ENCODE data around the gene PLEKHN1. TPM values are rescaled to one million over a fixed set of nuclear protein-coding genes. Genes with fewer than 3 reads are reported as not detected.

PLEKHN1 gene, protein sequence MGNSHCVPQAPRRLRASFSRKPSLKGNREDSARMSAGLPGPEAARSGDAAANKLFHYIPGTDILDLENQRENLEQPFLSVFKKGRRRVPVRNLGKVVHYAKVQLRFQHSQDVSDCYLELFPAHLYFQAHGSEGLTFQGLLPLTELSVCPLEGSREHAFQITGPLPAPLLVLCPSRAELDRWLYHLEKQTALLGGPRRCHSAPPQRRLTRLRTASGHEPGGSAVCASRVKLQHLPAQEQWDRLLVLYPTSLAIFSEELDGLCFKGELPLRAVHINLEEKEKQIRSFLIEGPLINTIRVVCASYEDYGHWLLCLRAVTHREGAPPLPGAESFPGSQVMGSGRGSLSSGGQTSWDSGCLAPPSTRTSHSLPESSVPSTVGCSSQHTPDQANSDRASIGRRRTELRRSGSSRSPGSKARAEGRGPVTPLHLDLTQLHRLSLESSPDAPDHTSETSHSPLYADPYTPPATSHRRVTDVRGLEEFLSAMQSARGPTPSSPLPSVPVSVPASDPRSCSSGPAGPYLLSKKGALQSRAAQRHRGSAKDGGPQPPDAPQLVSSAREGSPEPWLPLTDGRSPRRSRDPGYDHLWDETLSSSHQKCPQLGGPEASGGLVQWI
- 10 to 100 TPM; 35.6 to 74.7 TPM for polyA plus RNA-seq

DNA sequence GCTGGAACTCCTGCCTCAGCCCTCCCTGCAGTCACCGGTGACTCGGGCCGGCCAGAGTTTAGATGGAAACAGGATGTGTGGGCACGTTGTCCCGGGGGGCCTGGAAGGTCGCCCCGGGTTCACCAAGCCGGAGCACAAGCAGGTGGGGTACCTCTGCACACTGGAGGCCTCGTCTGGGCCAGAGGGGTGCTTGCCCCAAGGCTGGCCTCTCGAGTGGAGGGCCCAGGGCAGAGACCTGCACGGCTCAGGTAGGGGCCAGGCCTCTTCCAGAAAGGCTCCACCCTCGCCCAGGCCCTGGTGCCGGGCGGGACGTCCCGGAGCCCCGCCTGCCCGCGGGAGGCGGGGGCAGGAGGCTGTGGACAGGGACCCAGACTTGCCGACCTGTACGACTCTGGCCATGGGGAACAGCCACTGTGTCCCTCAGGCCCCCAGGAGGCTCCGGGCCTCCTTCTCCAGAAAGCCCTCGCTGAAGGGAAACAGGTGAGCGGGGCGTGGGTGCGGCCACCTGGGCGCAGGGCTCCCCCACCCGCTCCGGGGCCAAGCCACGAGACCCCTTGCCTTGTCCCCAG, at the start of gene PLEKHN1:
PLEKHN1 (plus strand) TSS at position 348 of the 569 bp plus-strand sequence; CDS start at position 398, 50 bp downstream.
- Histone ChIP-seq H3K27me3 (ENCODE audit: control insufficient read depth in 1 of 2, insufficient read depth in 2 of 2, low read length in 2 of 2) (no peaks in the 10 kb centered on the region), H3K36me3 (ENCODE audit: control insufficient read depth in 2 of 2, insufficient read depth in 2 of 2, low read length in 1 of 2) (peaks cover 0 to 21% of the 10 kb centered on the region in 2 donors), H3K9me3 (ENCODE audit: control insufficient read depth in 2 of 2, insufficient read depth in 1 of 2, low read depth in 1 of 2, low read length in 1 of 2) (no peaks in the 10 kb centered on the region), H3K27ac (ENCODE audit: low read depth in 2 of 2, low read length in 1 of 2) (peak within 1 kb of the TSS; percentile 97 to 98), H3K4me1 (ENCODE audit: control insufficient read depth in 2 of 2, insufficient read depth in 2 of 2, low read length in 1 of 2) (peaks cover 0 to 29% of the 10 kb centered on the region in 2 donors), H3K4me3 (ENCODE audit: low read depth in 1 of 2, low read length in 2 of 2) (peak within 1 kb of the TSS; percentile 69 to 83)
- 5 to 6% methylated on average over 31 of the region's 31 CpGs for WGBS, 2 donors

DNA sequence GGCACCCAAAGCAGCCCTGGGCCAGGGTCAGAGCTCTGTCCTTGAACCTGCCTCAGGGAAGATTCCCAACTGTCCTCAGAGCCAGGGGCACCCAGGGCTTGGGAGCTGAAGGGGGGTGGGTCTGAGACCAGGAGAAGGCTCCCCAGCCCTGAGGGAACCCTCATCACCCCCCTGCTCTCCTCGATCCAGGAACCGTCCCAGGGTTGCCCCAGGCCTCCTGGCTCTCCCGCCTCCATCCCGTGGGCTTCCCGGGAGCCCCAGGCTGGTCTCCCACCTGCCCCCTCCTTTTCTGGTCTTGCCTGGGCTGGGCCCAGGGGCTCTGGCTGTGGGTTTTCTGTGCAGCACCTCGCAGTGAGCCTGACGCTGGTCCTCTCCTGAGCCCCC, 49.2 kb upstream of the PLEKHN1 start:
- no peak overlapping the region for H3K27ac ChIP-seq (ENCODE audit: low read depth in 2 of 2, low read length in 1 of 2)
- H3K4me1 ChIP-seq (ENCODE audit: control insufficient read depth in 2 of 2, insufficient read depth in 2 of 2, low read length in 1 of 2) = peaks cover 11 to 20% of the 10 kb centered on the region in 2 donors
- WGBS, 2 donors = 35 to 39% methylated on average over 7 of the region's 7 CpGs
- H3K4me3 ChIP-seq (ENCODE audit: low read depth in 1 of 2, low read length in 2 of 2) = no peak overlapping the region
- H3K27me3 ChIP-seq (ENCODE audit: control insufficient read depth in 1 of 2, insufficient read depth in 2 of 2, low read length in 2 of 2) = peaks cover 0 to 24% of the 10 kb centered on the region in 2 donors
- no peaks in the 10 kb centered on the region for H3K36me3 ChIP-seq (ENCODE audit: control insufficient read depth in 2 of 2, insufficient read depth in 2 of 2, low read length in 1 of 2)
- H3K9me3 ChIP-seq (ENCODE audit: control insufficient read depth in 2 of 2, insufficient read depth in 1 of 2, low read depth in 1 of 2, low read length in 1 of 2) = peaks cover 0 to 3% of the 10 kb centered on the region in 2 donors

DNA sequence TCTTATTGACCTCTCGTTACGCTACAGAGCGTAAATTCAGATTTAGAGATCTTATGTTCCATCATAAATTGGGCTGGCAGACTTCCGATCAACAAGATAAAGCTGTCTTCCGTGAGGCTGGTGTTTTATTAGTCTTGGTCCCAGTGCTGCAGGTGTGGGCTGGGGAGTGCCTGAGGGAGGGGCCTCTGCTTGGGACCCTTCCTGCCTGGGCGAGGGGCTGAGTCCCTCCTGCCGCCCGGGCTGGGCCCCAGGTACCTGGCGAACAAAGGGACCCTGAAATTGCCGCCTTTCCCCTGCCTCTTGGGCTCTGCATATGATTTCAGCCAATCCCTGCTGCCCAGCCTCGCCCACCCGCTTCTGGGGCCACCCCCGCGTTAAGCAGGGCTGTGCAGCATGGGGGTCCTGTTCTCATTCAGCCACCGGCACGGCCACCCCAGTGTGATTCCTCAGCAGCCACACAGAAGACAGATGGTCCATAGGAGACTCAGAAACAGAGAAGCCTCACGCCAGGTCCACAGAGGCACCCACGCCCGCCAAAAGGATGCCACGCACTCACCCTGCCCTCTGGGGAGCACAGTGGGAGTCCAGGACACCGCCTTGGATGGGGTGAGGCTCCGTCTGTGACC, 48.7 kb upstream of the PLEKHN1 start:
- Histone ChIP-seq H3K4me3 (ENCODE audit: low read depth in 1 of 2, low read length in 2 of 2) (no peak overlapping the region), H3K27me3 (ENCODE audit: control insufficient read depth in 1 of 2, insufficient read depth in 2 of 2, low read length in 2 of 2) (peaks cover 0 to 24% of the 10 kb centered on the region in 2 donors), H3K4me1 (ENCODE audit: control insufficient read depth in 2 of 2, insufficient read depth in 2 of 2, low read length in 1 of 2) (peaks cover 11 to 20% of the 10 kb centered on the region in 2 donors), H3K27ac (ENCODE audit: low read depth in 2 of 2, low read length in 1 of 2) (no peak overlapping the region), H3K9me3 (ENCODE audit: control insufficient read depth in 2 of 2, insufficient read depth in 1 of 2, low read depth in 1 of 2, low read length in 1 of 2) (peaks cover 0 to 3% of the 10 kb centered on the region in 2 donors), H3K36me3 (ENCODE audit: control insufficient read depth in 2 of 2, insufficient read depth in 2 of 2, low read length in 1 of 2) (no peaks in the 10 kb centered on the region)
- WGBS, 2 donors = 46 to 49% methylated on average over 22 of the region's 22 CpGs

DNA sequence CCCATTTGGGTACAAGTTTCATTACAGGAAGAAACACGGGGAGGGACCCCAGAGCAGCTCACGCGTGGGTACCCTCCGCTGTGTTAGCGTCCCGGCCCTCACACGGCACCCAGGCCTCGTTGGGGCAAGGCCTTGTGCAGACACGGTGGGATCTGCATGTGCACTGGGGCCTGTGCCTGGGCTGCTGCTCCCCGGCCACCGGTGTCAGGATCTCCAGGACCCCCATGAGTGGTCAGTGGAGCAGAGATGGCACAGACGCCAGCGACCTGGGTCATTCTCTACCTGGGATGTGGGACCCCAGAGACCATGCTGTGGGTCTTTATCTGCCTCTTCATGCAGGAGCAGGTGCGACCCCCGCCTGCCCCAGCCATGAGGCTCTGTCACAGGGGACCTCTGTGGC, 47.9 kb upstream of the PLEKHN1 start:
- Histone ChIP-seq H3K9me3 (ENCODE audit: control insufficient read depth in 2 of 2, insufficient read depth in 1 of 2, low read depth in 1 of 2, low read length in 1 of 2) (peaks cover 0 to 3% of the 10 kb centered on the region in 2 donors), H3K27me3 (ENCODE audit: control insufficient read depth in 1 of 2, insufficient read depth in 2 of 2, low read length in 2 of 2) (peaks cover 0 to 24% of the 10 kb centered on the region in 2 donors), H3K4me3 (ENCODE audit: low read depth in 1 of 2, low read length in 2 of 2) (no peak overlapping the region), H3K4me1 (ENCODE audit: control insufficient read depth in 2 of 2, insufficient read depth in 2 of 2, low read length in 1 of 2) (peaks cover 11 to 24% of the 10 kb centered on the region in 2 donors), H3K36me3 (ENCODE audit: control insufficient read depth in 2 of 2, insufficient read depth in 2 of 2, low read length in 1 of 2) (no peaks in the 10 kb centered on the region), H3K27ac (ENCODE audit: low read depth in 2 of 2, low read length in 1 of 2) (no peak overlapping the region)
- 76 to 86% methylated on average over 15 of the region's 15 CpGs for WGBS, 2 donors

DNA sequence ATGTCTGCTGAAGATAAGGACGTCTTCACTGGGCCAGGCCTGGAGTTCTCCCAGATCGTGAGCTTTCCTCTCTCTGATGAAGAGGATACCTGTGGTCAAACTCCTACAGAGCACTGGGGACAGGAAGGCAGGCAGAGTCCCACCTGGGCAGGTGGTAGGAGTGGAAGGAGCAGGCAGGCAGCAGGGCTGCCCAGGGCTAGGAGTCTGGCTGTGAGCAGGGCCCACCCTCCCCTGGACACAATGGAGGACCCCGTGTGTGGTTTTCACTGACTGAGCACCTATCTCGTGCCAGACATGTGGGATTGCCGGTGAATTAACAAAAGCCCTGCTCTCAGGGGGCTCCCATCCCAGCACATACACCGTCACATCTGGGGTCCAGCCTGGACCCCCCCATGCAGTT, 47.4 kb upstream of the PLEKHN1 start:
- WGBS, 2 donors = 61 to 66% methylated on average over 6 of the region's 6 CpGs
- Histone ChIP-seq H3K9me3 (ENCODE audit: control insufficient read depth in 2 of 2, insufficient read depth in 1 of 2, low read depth in 1 of 2, low read length in 1 of 2) (peaks cover 0 to 3% of the 10 kb centered on the region in 2 donors), H3K27me3 (ENCODE audit: control insufficient read depth in 1 of 2, insufficient read depth in 2 of 2, low read length in 2 of 2) (peaks cover 0 to 24% of the 10 kb centered on the region in 2 donors), H3K27ac (ENCODE audit: low read depth in 2 of 2, low read length in 1 of 2) (no peak overlapping the region), H3K4me1 (ENCODE audit: control insufficient read depth in 2 of 2, insufficient read depth in 2 of 2, low read length in 1 of 2) (peaks cover 11 to 27% of the 10 kb centered on the region in 2 donors), H3K36me3 (ENCODE audit: control insufficient read depth in 2 of 2, insufficient read depth in 2 of 2, low read length in 1 of 2) (no peaks in the 10 kb centered on the region), H3K4me3 (ENCODE audit: low read depth in 1 of 2, low read length in 2 of 2) (no peak overlapping the region)

DNA sequence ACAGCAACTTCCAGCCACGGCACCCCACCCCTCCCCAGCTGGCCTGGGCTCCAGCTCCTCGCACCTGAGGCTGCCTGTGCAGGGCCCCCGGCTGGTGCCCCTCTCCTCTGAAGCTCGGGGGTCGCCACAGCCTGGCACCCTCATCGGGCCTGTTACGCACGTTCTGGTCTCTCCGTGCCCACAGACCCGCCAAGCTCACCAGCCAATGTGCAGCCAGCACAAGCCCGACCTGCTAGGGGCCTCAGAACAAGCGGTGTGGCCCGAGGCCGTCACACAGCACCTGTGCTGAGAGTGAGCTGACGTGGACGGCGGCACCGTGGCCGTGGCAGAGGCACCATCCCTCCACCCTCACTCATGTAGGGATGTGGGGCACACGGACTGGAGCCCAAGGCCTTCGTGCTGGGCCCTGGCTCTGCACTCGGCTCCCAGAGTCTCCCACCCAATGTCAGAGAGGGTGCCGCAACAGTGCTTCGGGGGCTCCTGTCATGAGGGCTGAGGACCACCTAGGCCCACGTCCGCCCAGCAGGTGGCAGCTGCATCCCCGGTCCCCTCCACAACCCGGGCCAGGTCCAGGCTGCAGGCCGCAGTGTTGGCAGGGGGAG, 46.9 kb upstream of the PLEKHN1 start:
- 61 to 63% methylated on average over 29 of the region's 29 CpGs for WGBS, 2 donors
- Histone ChIP-seq H3K4me3 (ENCODE audit: low read depth in 1 of 2, low read length in 2 of 2) (no peak overlapping the region), H3K36me3 (ENCODE audit: control insufficient read depth in 2 of 2, insufficient read depth in 2 of 2, low read length in 1 of 2) (no peaks in the 10 kb centered on the region), H3K27ac (ENCODE audit: low read depth in 2 of 2, low read length in 1 of 2) (no peak overlapping the region), H3K4me1 (ENCODE audit: control insufficient read depth in 2 of 2, insufficient read depth in 2 of 2, low read length in 1 of 2) (peaks cover 11 to 28% of the 10 kb centered on the region in 2 donors), H3K9me3 (ENCODE audit: control insufficient read depth in 2 of 2, insufficient read depth in 1 of 2, low read depth in 1 of 2, low read length in 1 of 2) (peaks cover 0 to 3% of the 10 kb centered on the region in 2 donors), H3K27me3 (ENCODE audit: control insufficient read depth in 1 of 2, insufficient read depth in 2 of 2, low read length in 2 of 2) (peaks cover 0 to 29% of the 10 kb centered on the region in 2 donors)

DNA sequence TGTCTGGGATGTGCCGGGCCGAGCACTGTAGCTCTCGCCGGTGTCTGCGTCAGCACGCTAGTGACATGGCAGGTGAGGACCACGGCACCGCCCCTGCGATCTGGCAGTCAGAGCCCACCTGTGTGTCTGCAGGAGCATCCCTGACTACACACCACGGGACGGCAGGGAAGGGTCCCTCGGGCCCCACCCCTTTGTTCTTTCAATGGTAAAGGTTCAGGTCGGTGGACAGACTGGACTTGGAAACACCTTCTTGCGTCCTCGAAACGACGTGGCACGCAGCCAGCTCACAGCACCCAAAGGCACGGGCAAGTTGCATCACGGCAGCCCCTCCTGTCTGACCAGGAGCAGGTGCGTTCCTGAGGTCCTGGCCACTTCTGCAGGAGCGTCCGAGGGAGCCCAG, 46.3 kb upstream of the PLEKHN1 start:
- Histone ChIP-seq H3K36me3 (ENCODE audit: control insufficient read depth in 2 of 2, insufficient read depth in 2 of 2, low read length in 1 of 2) (no peaks in the 10 kb centered on the region), H3K9me3 (ENCODE audit: control insufficient read depth in 2 of 2, insufficient read depth in 1 of 2, low read depth in 1 of 2, low read length in 1 of 2) (peaks cover 0 to 3% of the 10 kb centered on the region in 2 donors), H3K27me3 (ENCODE audit: control insufficient read depth in 1 of 2, insufficient read depth in 2 of 2, low read length in 2 of 2) (peaks cover 0 to 33% of the 10 kb centered on the region in 2 donors), H3K4me1 (ENCODE audit: control insufficient read depth in 2 of 2, insufficient read depth in 2 of 2, low read length in 1 of 2) (peaks cover 16 to 28% of the 10 kb centered on the region in 2 donors), H3K4me3 (ENCODE audit: low read depth in 1 of 2, low read length in 2 of 2) (no peak overlapping the region), H3K27ac (ENCODE audit: low read depth in 2 of 2, low read length in 1 of 2) (no peak overlapping the region)
- WGBS, 2 donors = 37 to 47% methylated on average over 23 of the region's 23 CpGs

DNA sequence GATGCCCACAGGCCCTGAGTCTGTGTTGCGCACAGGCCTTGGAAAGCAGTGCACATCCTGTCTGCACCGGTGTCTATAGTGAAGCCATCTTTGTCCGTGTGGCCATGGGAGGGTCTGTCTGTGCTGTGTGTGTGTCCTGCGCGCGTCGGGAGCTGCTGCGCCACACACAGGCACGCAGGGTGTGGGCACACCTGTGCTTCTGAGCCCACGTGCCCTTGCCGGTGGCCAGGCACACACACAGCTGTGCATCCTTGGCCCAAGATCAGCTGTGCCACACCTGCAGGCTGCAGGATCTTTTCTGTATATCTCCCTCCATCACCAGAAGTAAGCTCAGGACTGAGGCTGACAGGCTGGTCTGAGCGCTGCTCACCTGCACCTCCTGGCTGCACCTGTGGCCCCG, 45.8 kb upstream of the PLEKHN1 start:
- H3K4me3 ChIP-seq (ENCODE audit: low read depth in 1 of 2, low read length in 2 of 2) = peak overlapping the region in 1 of 2 donors; percentile 11
- WGBS, 2 donors = 5 to 13% methylated on average over 13 of the region's 13 CpGs
- H3K27me3 ChIP-seq (ENCODE audit: control insufficient read depth in 1 of 2, insufficient read depth in 2 of 2, low read length in 2 of 2) = peaks cover 0 to 36% of the 10 kb centered on the region in 2 donors
- peaks cover 16 to 29% of the 10 kb centered on the region in 2 donors for H3K4me1 ChIP-seq (ENCODE audit: control insufficient read depth in 2 of 2, insufficient read depth in 2 of 2, low read length in 1 of 2)
- no peaks in the 10 kb centered on the region for H3K36me3 ChIP-seq (ENCODE audit: control insufficient read depth in 2 of 2, insufficient read depth in 2 of 2, low read length in 1 of 2)
- H3K27ac ChIP-seq (ENCODE audit: low read depth in 2 of 2, low read length in 1 of 2) = no peak overlapping the region
- peaks cover 0 to 3% of the 10 kb centered on the region in 2 donors for H3K9me3 ChIP-seq (ENCODE audit: control insufficient read depth in 2 of 2, insufficient read depth in 1 of 2, low read depth in 1 of 2, low read length in 1 of 2)

Measured in esophagus (tissue), 2 donors.